ENCODE data around the gene LRRC32.

GRCh38 chr11:76627606-76628005 is 42.9 kb downstream of the LRRC32 start:
- TF ChIP-seq CTCF (IDR thresholded peaks at IDR 0.05) = no peak
- no peak for TF ChIP-seq POLR2A (IDR thresholded peaks at IDR 0.05)
- TF ChIP-seq EP300 (IDR thresholded peaks at IDR 0.05) = no peak
